ENCODE measurements around the gene CDC34. TPM values are rescaled to one million over a fixed set of nuclear protein-coding genes. Genes with fewer than 3 reads are reported as not detected.

The CDC34 gene
- total RNA-seq, 1 experiment from 2014 or later, result 80.5 TPM

DNA sequence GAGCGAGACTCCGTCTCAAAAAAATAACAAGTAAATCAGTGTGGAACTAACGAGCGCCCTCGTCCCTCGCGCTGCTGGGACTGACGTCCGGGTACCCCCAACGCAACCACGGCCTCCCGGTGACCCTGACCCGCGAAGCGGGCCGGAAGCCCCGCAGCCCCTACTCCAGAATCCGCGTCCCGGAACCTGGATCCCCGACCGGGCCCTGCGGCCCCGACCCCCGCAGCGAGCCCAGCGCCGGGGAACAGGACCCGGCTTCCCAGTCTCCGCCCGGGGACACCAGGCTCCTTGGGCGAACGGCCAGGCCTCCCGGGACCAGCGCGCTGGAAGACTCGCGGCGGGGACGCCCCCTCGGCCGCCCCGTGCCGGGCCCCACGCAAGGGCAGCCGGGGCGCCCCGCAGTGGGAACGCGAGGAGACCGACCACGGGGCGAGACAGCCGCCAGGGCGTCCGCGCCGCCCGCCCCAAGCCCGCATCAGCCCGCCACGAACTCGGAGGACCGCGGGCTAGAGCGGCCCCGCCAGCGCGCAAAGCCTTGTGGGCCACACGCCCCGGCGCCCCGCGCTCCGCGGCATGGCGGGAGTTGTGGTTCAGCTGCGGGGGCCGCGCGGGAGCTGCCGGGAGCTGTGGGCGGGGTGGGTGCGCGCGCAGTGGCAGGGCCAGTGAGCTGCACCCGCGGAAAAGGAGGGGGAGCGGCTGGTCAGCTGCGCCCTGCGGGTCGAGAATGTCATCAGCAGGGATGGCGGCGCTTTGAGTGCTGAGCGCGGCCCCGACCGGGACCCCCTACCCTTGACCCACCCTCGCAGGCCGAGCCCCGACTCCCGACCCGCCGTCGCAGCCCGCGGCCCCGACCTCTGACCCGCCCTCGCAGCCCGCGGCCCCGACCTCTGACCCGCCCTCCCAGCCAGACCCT lies 42.8 kb upstream of the CDC34 start:
- no TSS peak for BruUV-seq (replicated peaks)
- intact Hi-C loops (cut with micrococcal nuclease; ENCODE audit: unreplicated experiment), result no loop called here

DNA sequence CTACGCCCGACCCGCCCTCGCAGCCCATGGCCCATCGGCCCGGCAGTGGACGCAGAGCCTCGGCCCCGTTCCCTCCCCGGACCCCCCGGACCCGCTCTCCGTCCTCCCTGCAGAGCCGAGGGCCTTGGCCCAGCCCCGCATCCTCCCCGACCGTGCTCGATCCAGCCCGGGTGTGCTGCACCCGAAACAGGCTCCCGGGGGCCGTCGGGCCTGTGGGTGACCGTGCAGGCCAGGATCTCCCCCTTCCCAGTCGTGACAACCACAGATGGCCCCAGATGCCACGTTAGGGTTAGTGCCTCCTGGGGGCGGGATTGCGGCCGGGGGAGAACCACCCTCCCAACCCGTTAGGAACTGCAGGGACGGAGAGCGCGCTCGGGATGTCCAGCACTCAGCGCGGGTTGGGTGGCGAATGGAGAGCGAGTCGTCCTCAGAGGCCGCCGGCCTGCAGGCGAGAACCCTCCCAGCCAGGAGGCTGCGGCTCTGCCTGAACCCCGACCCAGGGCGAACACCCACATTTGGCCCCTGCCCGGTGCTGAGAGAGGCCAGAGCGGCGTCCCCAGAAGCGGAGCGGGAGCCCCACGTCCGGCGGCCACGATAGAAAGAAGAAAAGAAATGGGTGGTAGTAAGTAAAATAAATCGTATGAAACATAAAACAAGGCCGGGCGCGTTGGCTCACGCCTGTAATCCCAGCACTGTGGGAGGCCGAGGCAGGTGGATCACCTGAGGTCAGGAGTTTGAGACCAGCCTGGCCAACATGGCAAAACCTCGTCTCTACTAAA lies 42.0 kb upstream of the CDC34 start:
- in situ Hi-C loops (cut with HindIII; ENCODE audit: low pct_unique_long_range_greater_than_20kb, low sequenced_read_pairs) (no loop called here), intact Hi-C loops (cut with micrococcal nuclease; ENCODE audit: unreplicated experiment) (no loop called here)
- no peaks in the 10 kb centered on the region; the same call in 1 of the 2 replicates for H3K36me3 ChIP-seq (ENCODE audit: control insufficient read depth, insufficient read depth, low read length)
- ChIA-PET CTCF (no interaction called here), POLR2A (interaction anchor here (0.6 kb wide), 2 partner anchors 11 to 113 kb away, joined by 3 read pairs; no protein-coding TSS in a partner anchor)
- ATAC-seq (peak; percentile 47), DNase-seq (ENCODE audit: low read depth, low spot score) (no peak)
- TF ChIP-seq, protein P1, sequence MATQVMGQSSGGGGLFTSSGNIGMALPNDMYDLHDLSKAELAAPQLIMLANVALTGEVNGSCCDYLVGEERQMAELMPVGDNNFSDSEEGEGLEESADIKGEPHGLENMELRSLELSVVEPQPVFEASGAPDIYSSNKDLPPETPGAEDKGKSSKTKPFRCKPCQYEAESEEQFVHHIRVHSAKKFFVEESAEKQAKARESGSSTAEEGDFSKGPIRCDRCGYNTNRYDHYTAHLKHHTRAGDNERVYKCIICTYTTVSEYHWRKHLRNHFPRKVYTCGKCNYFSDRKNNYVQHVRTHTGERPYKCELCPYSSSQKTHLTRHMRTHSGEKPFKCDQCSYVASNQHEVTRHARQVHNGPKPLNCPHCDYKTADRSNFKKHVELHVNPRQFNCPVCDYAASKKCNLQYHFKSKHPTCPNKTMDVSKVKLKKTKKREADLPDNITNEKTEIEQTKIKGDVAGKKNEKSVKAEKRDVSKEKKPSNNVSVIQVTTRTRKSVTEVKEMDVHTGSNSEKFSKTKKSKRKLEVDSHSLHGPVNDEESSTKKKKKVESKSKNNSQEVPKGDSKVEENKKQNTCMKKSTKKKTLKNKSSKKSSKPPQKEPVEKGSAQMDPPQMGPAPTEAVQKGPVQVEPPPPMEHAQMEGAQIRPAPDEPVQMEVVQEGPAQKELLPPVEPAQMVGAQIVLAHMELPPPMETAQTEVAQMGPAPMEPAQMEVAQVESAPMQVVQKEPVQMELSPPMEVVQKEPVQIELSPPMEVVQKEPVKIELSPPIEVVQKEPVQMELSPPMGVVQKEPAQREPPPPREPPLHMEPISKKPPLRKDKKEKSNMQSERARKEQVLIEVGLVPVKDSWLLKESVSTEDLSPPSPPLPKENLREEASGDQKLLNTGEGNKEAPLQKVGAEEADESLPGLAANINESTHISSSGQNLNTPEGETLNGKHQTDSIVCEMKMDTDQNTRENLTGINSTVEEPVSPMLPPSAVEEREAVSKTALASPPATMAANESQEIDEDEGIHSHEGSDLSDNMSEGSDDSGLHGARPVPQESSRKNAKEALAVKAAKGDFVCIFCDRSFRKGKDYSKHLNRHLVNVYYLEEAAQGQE (IDR thresholded peaks at IDR 0.05; ENCODE audit: insufficient read depth in 1 of 2, low read depth in 2 of 2, low read length in 1 of 2), result no peak
- TF ChIP-seq TCF7L2 (IDR thresholded peaks at IDR 0.05; ENCODE audit: low read depth, low read length) (no peak), POLR2AphosphoS5 (IDR thresholded peaks at IDR 0.05; ENCODE audit: low read depth, low read length) (no peak; the same call in 1 of the 2 replicates), SIN3A (IDR thresholded peaks at IDR 0.05; ENCODE audit: borderline replicate concordance, insufficient read depth, low read depth, low read length) (no peak)
- TF ChIP-seq, protein P2, sequence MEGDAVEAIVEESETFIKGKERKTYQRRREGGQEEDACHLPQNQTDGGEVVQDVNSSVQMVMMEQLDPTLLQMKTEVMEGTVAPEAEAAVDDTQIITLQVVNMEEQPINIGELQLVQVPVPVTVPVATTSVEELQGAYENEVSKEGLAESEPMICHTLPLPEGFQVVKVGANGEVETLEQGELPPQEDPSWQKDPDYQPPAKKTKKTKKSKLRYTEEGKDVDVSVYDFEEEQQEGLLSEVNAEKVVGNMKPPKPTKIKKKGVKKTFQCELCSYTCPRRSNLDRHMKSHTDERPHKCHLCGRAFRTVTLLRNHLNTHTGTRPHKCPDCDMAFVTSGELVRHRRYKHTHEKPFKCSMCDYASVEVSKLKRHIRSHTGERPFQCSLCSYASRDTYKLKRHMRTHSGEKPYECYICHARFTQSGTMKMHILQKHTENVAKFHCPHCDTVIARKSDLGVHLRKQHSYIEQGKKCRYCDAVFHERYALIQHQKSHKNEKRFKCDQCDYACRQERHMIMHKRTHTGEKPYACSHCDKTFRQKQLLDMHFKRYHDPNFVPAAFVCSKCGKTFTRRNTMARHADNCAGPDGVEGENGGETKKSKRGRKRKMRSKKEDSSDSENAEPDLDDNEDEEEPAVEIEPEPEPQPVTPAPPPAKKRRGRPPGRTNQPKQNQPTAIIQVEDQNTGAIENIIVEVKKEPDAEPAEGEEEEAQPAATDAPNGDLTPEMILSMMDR (IDR thresholded peaks at IDR 0.05), result no peak
- no peaks in the 10 kb centered on the region for H3K9me3 ChIP-seq (ENCODE audit: control insufficient read depth, insufficient read depth, low read depth, low read length)
- no peaks in the 10 kb centered on the region for H3K27me3 ChIP-seq (ENCODE audit: control insufficient read depth, insufficient read depth, low read length)
- H3K4me3 ChIP-seq (ENCODE audit: low read depth in 2 of 2, low read length in 2 of 2), result peak overlapping the region; percentile 67 to 76
- H3K27ac ChIP-seq (ENCODE audit: low read length), result peak overlapping the region; percentile 84
- H3K4me1 ChIP-seq (ENCODE audit: control insufficient read depth, insufficient read depth, low read length), result peaks cover 24% of the 10 kb centered on the region
- BruUV-seq (replicated peaks), result no TSS peak

More for the DNA sequence above, 42.8 kb upstream of the CDC34 start:
- peak; percentile 89 for ATAC-seq
- in situ Hi-C loops (cut with HindIII; ENCODE audit: low pct_unique_long_range_greater_than_20kb, low sequenced_read_pairs), result no loop called here
- Histone ChIP-seq H3K27ac (ENCODE audit: low read length) (peak overlapping the region; percentile 84), H3K4me1 (ENCODE audit: control insufficient read depth, insufficient read depth, low read length) (peaks cover 20% of the 10 kb centered on the region), H3K36me3 (ENCODE audit: control insufficient read depth, insufficient read depth, low read length) (no peaks in the 10 kb centered on the region; the same call in 1 of the 2 replicates), H3K4me3 (ENCODE audit: low read depth in 2 of 2, low read length in 2 of 2) (peak overlapping the region; percentile 70 to 76), H3K9me3 (ENCODE audit: control insufficient read depth, insufficient read depth, low read depth, low read length) (no peaks in the 10 kb centered on the region), H3K27me3 (ENCODE audit: control insufficient read depth, insufficient read depth, low read length) (no peaks in the 10 kb centered on the region)
- TF ChIP-seq, protein P2 (IDR thresholded peaks at IDR 0.05), result no peak
- TF ChIP-seq, protein P1 (IDR thresholded peaks at IDR 0.05; ENCODE audit: insufficient read depth in 1 of 2, low read depth in 2 of 2, low read length in 1 of 2), result peak in 1 of 2 experiments; percentile 23; a peak in 1 of 4 replicates
- TF ChIP-seq TCF7L2 (IDR thresholded peaks at IDR 0.05; ENCODE audit: low read depth, low read length) (no peak), POLR2AphosphoS5 (IDR thresholded peaks at IDR 0.05; ENCODE audit: low read depth, low read length) (peak; percentile 68; the same call in 1 of the 2 replicates), SIN3A (IDR thresholded peaks at IDR 0.05; ENCODE audit: borderline replicate concordance, insufficient read depth, low read depth, low read length) (peak; percentile 53; the same call in 1 of the 2 replicates)
- CTCF ChIA-PET, result no interaction called here
- POLR2A ChIA-PET, result interaction anchor here (0.6 kb wide), 2 partner anchors 12 to 104 kb away, joined by 3 to 4 read pairs; no protein-coding TSS in a partner anchor
- no peak for DNase-seq (ENCODE audit: low read depth, low spot score)
